Caco-2 (cell line): ENCODE results near the gene PEDS1. TPM values are rescaled to one million over a fixed set of nuclear protein-coding genes. Genes with fewer than 3 reads are reported as not detected.

Experiments used
- BruUV-seq: library from RNA; stranded (reverse); fragments of 400-500 nt; replicated peaks from 2 replicates; lab custom pipeline; 2021; lab: Mats Ljungman, UMichigan
- CTCF ChIA-PET: fragments of 300-600 bp; sonication (Branson Sonifier 250); formaldehyde crosslinking; loops from one replicate; lab custom pipeline; 2022; ENCODE audit warnings: antibody characterized with exemption; lab: Charles Lee
- POLR2A ChIA-PET: fragments of 300-600 bp; sonication (Branson Sonifier 250); formaldehyde crosslinking; loops from one replicate; lab custom pipeline; 2022; ENCODE audit warnings: antibody characterized with exemption; lab: Charles Lee
- DNase-seq, 2 experiments: peaks; one replicate each; pipeline versions ENCODE4 v3.0.0 to v3.0.0-alpha.2; 2020 to 2022
- H3K27me3 ChIP-seq: replicated peaks from 2 replicates; pipeline ENCODE4 v1.6.0; 2011; ENCODE audit warnings: low read length; ENCODE audit not compliant: control insufficient read depth, insufficient read depth
- H3K36me3 ChIP-seq: 2 replicates; pipeline ENCODE4 v1.5.1; 2011; ENCODE audit warnings: low read length; ENCODE audit not compliant: control insufficient read depth, insufficient read depth
- H3K4me1 ChIP-seq: fragments of 250-450 bp; sonication (Bioruptor Pico); 2 replicates; pipeline ENCODE4 v1.5.1; 2020; ENCODE audit warnings: mild to moderate bottlenecking
- H3K4me3 ChIP-seq: 2 replicates; pipeline ENCODE4 v1.5.1; 2011; ENCODE audit warnings: low read depth, mild to moderate bottlenecking, control low read depth, low read length
- H3K9me3 ChIP-seq: fragments of 250-450 bp; sonication (Bioruptor Pico); 2 replicates; pipeline ENCODE4 v1.5.1; 2020; ENCODE audit warnings: mild to moderate bottlenecking, moderate library complexity
- H3K27ac Mint-ChIP-seq: one replicate; pipeline ENCODE4 v1.8.0; 2022; ENCODE audit warnings: mixed read lengths; ENCODE audit not compliant: unreplicated experiment
- H3K27me3 Mint-ChIP-seq: one replicate; pipeline ENCODE4 v1.8.0; 2022; ENCODE audit warnings: mixed read lengths; ENCODE audit not compliant: insufficient read depth, unreplicated experiment
- H3K36me3 Mint-ChIP-seq: one replicate; pipeline ENCODE4 v1.8.0; 2022; ENCODE audit warnings: mild to moderate bottlenecking, mixed read lengths; ENCODE audit not compliant: insufficient read depth, unreplicated experiment
- H3K4me1 Mint-ChIP-seq: one replicate; pipeline ENCODE4 v1.8.0; 2022; ENCODE audit warnings: low read depth, mixed read lengths; ENCODE audit not compliant: unreplicated experiment
- H3K4me3 Mint-ChIP-seq: one replicate; pipeline ENCODE4 v1.8.0; 2022; ENCODE audit warnings: mild to moderate bottlenecking, moderate library complexity, mixed read lengths; ENCODE audit not compliant: unreplicated experiment
- H3K9me3 Mint-ChIP-seq: one replicate; pipeline ENCODE4 v1.8.0; 2022; ENCODE audit warnings: mixed read lengths; ENCODE audit not compliant: unreplicated experiment
- CTCF ChIP-seq, 2 experiments: fragments of 200-600 bp in 1 of 2; IDR thresholded peaks; 1 replicate in 1 of 2; 2 replicates in 1 of 2; pipeline versions ENCODE4 v1.5.1 to v1.8.0; 2011 to 2022; ENCODE audit warnings: antibody characterized with exemption in 1 of 2, control low read depth in 1 of 2, inconsistent platforms in 1 of 2, low read depth in 1 of 2, low read length in 1 of 2, mild to moderate bottlenecking in 1 of 2, moderate library complexity in 1 of 2; ENCODE audit not compliant: insufficient read depth in 1 of 2, severe bottlenecking in 1 of 2, unreplicated experiment in 1 of 2
- intact Hi-C: fragments of 100-400 bp; cut with micrococcal nuclease; formaldehyde crosslinking; loops from one replicate; pipeline ENCODE4 v1.10.0; 2022; ENCODE audit not compliant: unreplicated experiment
- total RNA-seq: library from RNA; stranded (reverse); gene quantifications from 2 replicates; pipeline ENCODE4 v1.2.3, GENCODE V29; 2022

The PEDS1 gene
- total RNA-seq, 1 experiment from 2014 or later: 78.3 TPM

DNA sequence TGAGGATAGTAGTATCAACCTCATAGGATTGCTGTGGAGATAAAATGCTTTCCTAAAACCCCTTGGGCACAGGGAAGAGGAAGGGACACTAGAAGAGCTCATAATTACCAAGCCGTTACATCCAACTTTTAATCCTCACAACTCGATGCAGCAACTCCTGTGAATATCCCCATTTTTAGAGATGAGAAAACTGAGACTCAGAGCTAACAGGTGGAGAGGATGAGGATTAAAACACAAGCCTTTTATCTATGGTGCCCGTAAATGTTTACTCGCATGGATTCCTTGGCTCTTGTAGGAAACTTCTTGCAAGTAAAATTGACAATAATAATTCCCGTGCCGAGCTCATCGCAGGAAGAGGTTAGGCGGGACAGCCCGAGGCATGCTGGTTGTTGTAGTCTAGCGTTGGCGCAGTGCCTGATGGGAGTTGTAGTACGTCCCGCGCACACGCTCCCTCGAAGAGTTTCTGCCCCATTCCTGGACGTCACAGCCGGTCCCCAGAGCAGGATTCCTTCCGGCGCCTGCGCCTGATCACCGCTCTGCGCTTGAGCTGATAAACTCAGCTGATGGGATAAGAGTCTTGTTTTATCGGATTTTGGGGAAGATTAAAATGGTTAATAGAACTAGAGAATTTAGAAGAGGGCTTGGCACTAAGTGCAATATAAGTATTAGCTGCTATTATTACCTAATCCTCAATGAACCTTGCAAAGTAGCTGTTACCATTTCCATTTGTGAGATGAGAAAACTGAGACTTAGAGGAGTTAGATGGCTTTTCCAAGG is 37.7 kb downstream of the PEDS1 start:
- Histone ChIP-seq H3K4me3 (peak overlapping the region; percentile 43), H3K4me1 (peaks cover 30% of the 10 kb centered on the region), H3K9me3 (no peaks in the 10 kb centered on the region), H3K36me3 (no peaks in the 10 kb centered on the region), H3K27me3 (no peaks in the 10 kb centered on the region)
- Mint-ChIP-seq H3K36me3 (peaks cover 27% of the 10 kb centered on the region), H3K27ac (peak overlapping the region; percentile 85), H3K4me1 (peaks cover 44% of the 10 kb centered on the region), H3K9me3 (no peaks in the 10 kb centered on the region), H3K4me3 (peak overlapping the region; percentile 96), H3K27me3 (no peaks in the 10 kb centered on the region)
- peak; percentile 98 for DNase-seq
- CTCF ChIA-PET: interaction anchor here (0.6 to 2.5 kb wide), 25 partner anchors 10 to 678 kb away, joined by 3 to 44 read pairs (median 5); partner anchors contain the start of genes PEDS1 and SPATA2
- intact Hi-C loops: loop anchor here (1.0 kb wide), 1 partner anchor 38 kb away; the partner anchor contains the start of gene PEDS1
- BruUV-seq: no TSS peak
- TF ChIP-seq CTCF (IDR thresholded peaks at IDR 0.05; ENCODE audit: insufficient read depth in 1 of 2, low read depth in 1 of 2, low read length in 1 of 2, severe bottlenecking in 1 of 2, unreplicated experiment in 1 of 2): no peak
- POLR2A ChIA-PET: interaction anchor here (0.5 to 2.8 kb wide), 23 partner anchors 10 to 842 kb away, joined by 3 to 57 read pairs (median 5); partner anchors contain the start of genes CEBPB, DPM1, PEDS1 and PTPN1

DNA sequence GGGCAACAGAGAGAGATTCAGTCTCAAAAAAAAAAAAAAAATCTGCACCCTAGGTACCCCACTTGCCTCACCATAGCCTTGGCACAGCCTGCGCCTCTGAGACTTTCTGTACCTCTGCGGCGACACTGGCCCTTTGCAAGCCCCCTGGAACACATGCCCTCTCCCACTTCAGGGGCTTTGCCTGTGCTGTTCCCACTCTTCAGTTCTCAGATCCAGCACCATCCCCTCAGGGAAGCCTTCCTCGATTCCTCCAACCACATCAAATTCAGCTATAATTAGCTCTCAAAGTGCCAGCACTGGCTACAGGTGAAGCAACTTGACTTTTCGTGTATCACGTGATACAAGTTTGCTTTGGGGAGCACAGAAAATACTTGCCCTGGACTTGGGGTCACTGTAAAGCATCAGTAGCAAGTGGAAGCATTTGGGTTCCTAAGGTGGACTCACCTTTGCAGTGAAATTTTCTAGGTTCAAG is 38.4 kb downstream of the PEDS1 start:
- peak overlapping the region; percentile 43 for H3K4me3 ChIP-seq
- Mint-ChIP-seq H3K36me3 (peaks cover 28% of the 10 kb centered on the region), H3K4me3 (peak overlapping the region; percentile 96), H3K27ac (peak overlapping the region; percentile 85), H3K27me3 (no peaks in the 10 kb centered on the region), H3K9me3 (no peaks in the 10 kb centered on the region), H3K4me1 (peaks cover 51% of the 10 kb centered on the region)
- no peak for TF ChIP-seq CTCF (IDR thresholded peaks at IDR 0.05; ENCODE audit: insufficient read depth in 1 of 2, low read depth in 1 of 2, low read length in 1 of 2, severe bottlenecking in 1 of 2, unreplicated experiment in 1 of 2)
- ChIA-PET CTCF (interaction anchor here (0.6 to 2.5 kb wide), 18 partner anchors 11 to 678 kb away, joined by 3 to 44 read pairs (median 6); partner anchors contain the start of genes PEDS1 and SPATA2), POLR2A (interaction anchor here (0.6 to 2.8 kb wide), 19 partner anchors 11 to 843 kb away, joined by 3 to 57 read pairs (median 6); partner anchors contain the start of genes CEBPB, DPM1, PEDS1 and PTPN1)
- no TSS peak for BruUV-seq
- no peaks in the 10 kb centered on the region for H3K27me3 ChIP-seq
- peaks cover 37% of the 10 kb centered on the region for H3K4me1 ChIP-seq
- no peaks in the 10 kb centered on the region for H3K36me3 ChIP-seq
- H3K9me3 ChIP-seq: no peaks in the 10 kb centered on the region
- peak in 1 of 2 experiments; percentile 37 for DNase-seq
- intact Hi-C loops: loop anchor here (1.0 kb wide), 1 partner anchor 38 kb away; the partner anchor contains the start of gene PEDS1
